ENCODE measurements around the gene CCDC51. TPM values are rescaled to one million over a fixed set of nuclear protein-coding genes. Genes with fewer than 3 reads are reported as not detected.

Gene CCDC51
- total and polyA plus RNA-seq, 2 of the 13 experiments (the other 11 are each of a cell fraction or from before 2014, with no cell fraction given): 18.1 to 29.4 TPM

DNA sequence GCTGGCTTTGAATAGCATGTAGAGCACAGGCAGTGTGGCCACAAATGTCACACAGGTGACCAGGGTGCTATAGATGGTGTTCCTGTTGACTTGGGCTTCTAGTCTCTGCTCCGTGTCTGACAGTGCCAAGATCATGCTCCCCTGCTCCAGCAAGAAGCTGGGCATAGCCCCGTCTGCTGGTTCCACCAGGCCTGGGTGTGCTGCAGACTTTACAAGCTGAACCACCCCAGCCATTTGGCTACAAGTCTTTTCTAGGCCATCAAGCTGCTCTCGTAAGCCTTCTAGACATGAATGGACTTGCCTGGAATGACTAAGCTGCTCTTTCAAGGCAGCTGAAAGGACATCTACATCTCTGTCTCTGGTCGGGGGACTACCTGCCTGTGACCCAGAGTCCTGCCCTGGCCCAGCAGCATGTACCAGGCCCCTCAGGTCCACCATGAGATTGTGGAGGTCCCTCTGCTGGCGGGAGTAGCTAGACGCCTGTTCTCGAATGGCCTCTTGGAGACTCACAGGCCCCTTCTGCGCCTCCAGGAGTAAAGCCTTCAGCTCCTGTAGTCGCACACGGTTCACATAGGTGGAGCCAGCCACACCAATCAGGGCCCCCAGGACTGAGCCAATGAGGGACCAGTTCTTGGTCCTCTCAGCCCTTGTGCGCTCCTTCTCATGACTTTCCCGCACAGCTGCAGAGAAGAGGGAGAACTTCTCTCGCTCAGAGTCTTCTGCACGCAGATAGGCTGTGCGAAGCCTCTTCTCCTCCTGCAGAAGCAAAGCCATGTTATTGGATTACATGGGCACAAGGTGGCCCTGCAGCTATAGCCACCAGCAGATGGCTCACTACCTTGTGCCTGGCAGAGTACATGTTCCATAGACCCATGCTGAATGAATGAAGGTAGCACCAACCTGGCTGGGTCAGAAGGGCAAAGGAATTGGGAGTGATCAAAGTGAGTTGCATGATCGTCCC, 7.2 kb downstream of the CCDC51 start (continued):
- TF ChIP-seq HDAC2 (CRISPR knock-in tag; IDR thresholded peaks at IDR 0.05) (no peak), ZBTB7A (CRISPR knock-in tag; IDR thresholded peaks at IDR 0.05) (0 out of 2 replicates have a peak, but pooled peaks have one; percentile 25), TP53 (CRISPR knock-in tag; conservative IDR thresholded peaks at IDR 0.05) (0 out of 2 replicates have a peak, but pooled peaks have one; percentile 39), XRCC5 (optimal IDR thresholded peaks at IDR 0.05; ENCODE audit: low read length) (peak; percentile 7), JARID2 (CRISPR knock-in tag; IDR thresholded peaks at IDR 0.05; ENCODE audit: insufficient replicate concordance) (no peak), ZNF382 (CRISPR knock-in tag; IDR thresholded peaks at IDR 0.05; ENCODE audit: borderline replicate concordance) (no peak), STAG1 (CRISPR knock-in tag; IDR thresholded peaks at IDR 0.05) (peak; percentile 36), ZNF446 (CRISPR knock-in tag; IDR thresholded peaks at IDR 0.05) (0 out of 2 replicates have a peak, but pooled peaks have one; percentile 38), ZFX (CRISPR knock-in tag; IDR thresholded peaks at IDR 0.05; ENCODE audit: low read depth) (0 out of 2 replicates have a peak, but pooled peaks have one; percentile 4), ZNF7 (CRISPR knock-in tag; IDR thresholded peaks at IDR 0.05) (no peak), ZNF713 (CRISPR knock-in tag; IDR thresholded peaks at IDR 0.05) (0 out of 2 replicates have a peak, but pooled peaks have one; percentile 28), ZNF331 (CRISPR knock-in tag; IDR thresholded peaks at IDR 0.05) (no peak)
- TF ChIP-seq, protein P1, sequence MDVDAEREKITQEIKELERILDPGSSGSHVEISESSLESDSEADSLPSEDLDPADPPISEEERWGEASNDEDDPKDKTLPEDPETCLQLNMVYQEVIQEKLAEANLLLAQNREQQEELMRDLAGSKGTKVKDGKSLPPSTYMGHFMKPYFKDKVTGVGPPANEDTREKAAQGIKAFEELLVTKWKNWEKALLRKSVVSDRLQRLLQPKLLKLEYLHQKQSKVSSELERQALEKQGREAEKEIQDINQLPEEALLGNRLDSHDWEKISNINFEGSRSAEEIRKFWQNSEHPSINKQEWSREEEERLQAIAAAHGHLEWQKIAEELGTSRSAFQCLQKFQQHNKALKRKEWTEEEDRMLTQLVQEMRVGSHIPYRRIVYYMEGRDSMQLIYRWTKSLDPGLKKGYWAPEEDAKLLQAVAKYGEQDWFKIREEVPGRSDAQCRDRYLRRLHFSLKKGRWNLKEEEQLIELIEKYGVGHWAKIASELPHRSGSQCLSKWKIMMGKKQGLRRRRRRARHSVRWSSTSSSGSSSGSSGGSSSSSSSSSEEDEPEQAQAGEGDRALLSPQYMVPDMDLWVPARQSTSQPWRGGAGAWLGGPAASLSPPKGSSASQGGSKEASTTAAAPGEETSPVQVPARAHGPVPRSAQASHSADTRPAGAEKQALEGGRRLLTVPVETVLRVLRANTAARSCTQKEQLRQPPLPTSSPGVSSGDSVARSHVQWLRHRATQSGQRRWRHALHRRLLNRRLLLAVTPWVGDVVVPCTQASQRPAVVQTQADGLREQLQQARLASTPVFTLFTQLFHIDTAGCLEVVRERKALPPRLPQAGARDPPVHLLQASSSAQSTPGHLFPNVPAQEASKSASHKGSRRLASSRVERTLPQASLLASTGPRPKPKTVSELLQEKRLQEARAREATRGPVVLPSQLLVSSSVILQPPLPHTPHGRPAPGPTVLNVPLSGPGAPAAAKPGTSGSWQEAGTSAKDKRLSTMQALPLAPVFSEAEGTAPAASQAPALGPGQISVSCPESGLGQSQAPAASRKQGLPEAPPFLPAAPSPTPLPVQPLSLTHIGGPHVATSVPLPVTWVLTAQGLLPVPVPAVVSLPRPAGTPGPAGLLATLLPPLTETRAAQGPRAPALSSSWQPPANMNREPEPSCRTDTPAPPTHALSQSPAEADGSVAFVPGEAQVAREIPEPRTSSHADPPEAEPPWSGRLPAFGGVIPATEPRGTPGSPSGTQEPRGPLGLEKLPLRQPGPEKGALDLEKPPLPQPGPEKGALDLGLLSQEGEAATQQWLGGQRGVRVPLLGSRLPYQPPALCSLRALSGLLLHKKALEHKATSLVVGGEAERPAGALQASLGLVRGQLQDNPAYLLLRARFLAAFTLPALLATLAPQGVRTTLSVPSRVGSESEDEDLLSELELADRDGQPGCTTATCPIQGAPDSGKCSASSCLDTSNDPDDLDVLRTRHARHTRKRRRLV (CRISPR knock-in tag; IDR thresholded peaks at IDR 0.05): 0 out of 2 replicates have a peak, but pooled peaks have one; percentile 36

All from HepG2 (cell line).